Spleen (tissue), 11 donors: ENCODE measurements around the gene GABARAPL2. TPM values are rescaled to one million over a fixed set of nuclear protein-coding genes. Genes with fewer than 3 reads are reported as not detected.

Source experiments
- DNase-seq: peaks from one replicate; pipeline ENCODE4 v3.0.0-alpha.2; 2020
- H3K27ac ChIP-seq, 8 donors: fragments of 200-600 bp; sonication (generic) in 7 of 8; 1 replicate in 4 of 8; 2 replicates in 4 of 8; pipeline versions ENCODE4 v1.5.0 to v1.8.0; 2016 to 2021; ENCODE audit warnings: inconsistent platforms in 4 of 8, mild to moderate bottlenecking in 4 of 8, moderate library complexity in 1 of 8
- H3K27me3 ChIP-seq, 7 donors: fragments of 200-600 bp; sonication (generic) in 6 of 7; replicated peaks in 1 of 7; 1 replicate in 4 of 7; 2 replicates in 3 of 7; pipeline versions ENCODE4 v1.5.0 to v1.8.0; 2016 to 2021; ENCODE audit warnings: inconsistent platforms in 3 of 7, mild to moderate bottlenecking in 1 of 7
- H3K36me3 ChIP-seq, 6 donors: fragments of 200-600 bp; sonication (generic) in 5 of 6; 1 replicate in 4 of 6; 2 replicates in 2 of 6; pipeline versions ENCODE4 v1.5.0 to v1.8.0; 2016 to 2021; ENCODE audit warnings: inconsistent platforms in 2 of 6
- H3K4me1 ChIP-seq, 6 donors: fragments of 200-600 bp; sonication (generic) in 5 of 6; 1 replicate in 3 of 6; 2 replicates in 3 of 6; pipeline versions ENCODE4 v1.5.0 to v1.8.0; 2016 to 2021; ENCODE audit warnings: inconsistent platforms in 3 of 6
- H3K4me3 ChIP-seq, 8 donors: fragments of 200-600 bp; sonication (generic) in 7 of 8; 1 replicate in 4 of 8; 2 replicates in 4 of 8; pipeline versions ENCODE4 v1.5.0 to v1.8.0; 2016 to 2021; ENCODE audit warnings: inconsistent platforms in 4 of 8, mild to moderate bottlenecking in 4 of 8, moderate library complexity in 2 of 8
- H3K9me3 ChIP-seq, 8 donors: fragments of 200-600 bp; sonication (generic) in 7 of 8; 1 replicate in 4 of 8; 2 replicates in 4 of 8; pipeline versions ENCODE4 v1.5.0 to v1.8.0; 2016 to 2021; ENCODE audit warnings: inconsistent platforms in 4 of 8
- CTCF ChIP-seq, 11 experiments: fragments of 200-600 bp in 7 of 11; fragments of 450-650 bp in 4 of 11; sonication (generic) in 4 of 11; IDR thresholded peaks in 8 of 11; conservative IDR thresholded peaks in 3 of 11; 1 replicate in 7 of 11; 2 replicates in 4 of 11; pipeline versions ENCODE4 v1.4.0 to v1.8.0; 2016 to 2021; ENCODE audit warnings: antibody characterized with exemption in 11 of 11, inconsistent platforms in 4 of 11, mild to moderate bottlenecking in 1 of 11
- POLR2A ChIP-seq, 3 donors: fragments of 450-650 bp; IDR thresholded peaks; one replicate each; pipeline ENCODE4 v1.5.1; 2017; ENCODE audit warnings: antibody characterized with exemption in 3 of 3, mild to moderate bottlenecking in 1 of 3
- POLR2AphosphoS5 ChIP-seq, 3 donors: sonication (generic); formaldehyde crosslinking; IDR thresholded peaks; one replicate each; pipeline ENCODE4 v1.5.1; 2017; ENCODE audit warnings: antibody characterized with exemption in 3 of 3
- WGBS, 5 donors: extraction: QIAGEN DNeasy Blood & Tissue Kit in 3 of 5; methylation state at CpG; one replicate each; pipeline versions ENCODE4 v1.1.5 to v1.1.7; 2013 to 2018; 5-methylcytosine and 5-hydroxymethylcytosine counted together
- intact Hi-C: fragments of 100-400 bp; cut with DNase I; formaldehyde crosslinking; loops from one replicate; pipeline ENCODE4 v1.15.0; 2023; ENCODE audit warnings: low total_unique reads
- polyA plus RNA-seq, 3 donors: library from polyadenylated mRNA; stranded (reverse); fragments of 200-250 nt; gene quantifications; one replicate each; pipeline ENCODE4 v1.2.1, GENCODE V29; 2013
- total RNA-seq, 7 donors: library from RNA; depleted of rRNA in 3 of 7; stranded (reverse); fragments of >200 nt in 3 of 7; fragmentation: NEBNext Ultra II Directional in 4 of 7; extraction: Animal tissue kit (Norgen Biotek cat#: 25700) in 4 of 7; gene quantifications; one replicate each; pipeline versions ENCODE4 v1.1.0 to v1.2.1, GENCODE V29; 2016 to 2021
- donor health status: healthy with polysubstance abuse.
- donor health status: DM: no; HTN: no; CAD: no; lungs with moderate emphysema.
- donor health status: DM: no; HTN: no; CAD: no.
- donor health status: Bipolar disorder and iron deficiency.
- donor health status: healthy.
- donor health status: DM: no; HTN: no; CAD: no.
- donor health status: DM: yes; HTN: yes; CAD: no.

Gene GABARAPL2
- total and polyA plus RNA-seq, 10 donors = 86.6 to 169 (median 123) TPM

- Histone ChIP-seq H3K4me3 (no peak overlapping the region), H3K4me1 (peaks cover 0 to 5% (median 2%) of the 10 kb centered on the region in 6 donors), H3K9me3 (peaks cover 0 to 20% (median 11%) of the 10 kb centered on the region in 8 donors), H3K27me3 (no peaks in the 10 kb centered on the region), H3K36me3 (peaks cover 8 to 93% (median 60%) of the 10 kb centered on the region in 6 donors), H3K27ac (no peak overlapping the region)
- intact Hi-C loops = no loop called here
- TF ChIP-seq POLR2A (IDR thresholded peaks at IDR 0.05) (no peak), POLR2AphosphoS5 (IDR thresholded peaks at IDR 0.05) (no peak)
- 90 to 96% (median 94%) methylated on average over 6 of the region's 6 CpGs for WGBS, 5 donors
- DNase-seq = no peak
Measured at GRCh38 chr16:75599452-75600277, 33.5 kb downstream of the GABARAPL2 start.

DNA sequence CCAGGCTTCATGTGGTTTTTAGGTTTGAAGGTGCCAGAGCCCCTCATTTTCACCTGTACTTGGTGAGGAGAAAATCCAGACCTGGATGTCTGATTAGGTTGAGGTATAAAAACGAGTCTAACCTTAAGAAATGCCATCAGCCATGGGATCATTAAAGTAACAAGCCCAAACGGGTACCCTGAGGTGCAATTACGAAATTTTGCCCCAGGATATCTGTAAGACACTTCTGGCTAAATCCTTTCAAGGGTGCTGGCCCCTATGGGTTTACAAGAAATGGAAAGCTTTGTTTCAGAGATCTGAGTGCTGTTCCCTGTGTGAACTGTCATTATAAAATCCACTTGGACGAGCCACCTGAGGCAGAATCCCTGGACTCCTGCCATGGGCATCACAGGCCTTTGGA lies 37.1 kb downstream of the GABARAPL2 start:
- H3K9me3 ChIP-seq = peaks cover 0 to 16% (median 11%) of the 10 kb centered on the region in 8 donors
- DNase-seq = no peak
- no peaks in the 10 kb centered on the region for H3K27me3 ChIP-seq
- peaks cover 8 to 98% (median 77%) of the 10 kb centered on the region in 6 donors for H3K36me3 ChIP-seq
- no peak overlapping the region for H3K27ac ChIP-seq
- no peak for TF ChIP-seq CTCF (IDR thresholded peaks at IDR 0.05 in 8 of 11, conservative IDR thresholded peaks at IDR 0.05 in 3 of 11)
- no peak for TF ChIP-seq POLR2A (IDR thresholded peaks at IDR 0.05)
- no peak for TF ChIP-seq POLR2AphosphoS5 (IDR thresholded peaks at IDR 0.05)
- no peaks in the 10 kb centered on the region for H3K4me1 ChIP-seq
- intact Hi-C loops = no loop called here
- no peak overlapping the region for H3K4me3 ChIP-seq
- WGBS, 5 donors = 90 to 96% (median 94%) methylated on average over 4 of the region's 4 CpGs

GRCh38 chr16:75606507-75606906 lies 40.3 kb downstream of the GABARAPL2 start:
- no peaks in the 10 kb centered on the region for H3K27me3 ChIP-seq
- peaks cover 0 to 16% (median 11%) of the 10 kb centered on the region in 8 donors for H3K9me3 ChIP-seq
- no peak for TF ChIP-seq CTCF (IDR thresholded peaks at IDR 0.05 in 8 of 11, conservative IDR thresholded peaks at IDR 0.05 in 3 of 11)
- no peak for TF ChIP-seq POLR2A (IDR thresholded peaks at IDR 0.05)
- no peak for TF ChIP-seq POLR2AphosphoS5 (IDR thresholded peaks at IDR 0.05)
- 91 to 100% (median 100%) methylated on average over 1 of the region's 1 CpG for WGBS, 5 donors
- peaks cover 11 to 98% (median 79%) of the 10 kb centered on the region in 6 donors for H3K36me3 ChIP-seq
- H3K27ac ChIP-seq = no peak overlapping the region
- DNase-seq = no peak
- intact Hi-C loops = no loop called here
- no peak overlapping the region for H3K4me3 ChIP-seq
- H3K4me1 ChIP-seq = no peaks in the 10 kb centered on the region

DNA sequence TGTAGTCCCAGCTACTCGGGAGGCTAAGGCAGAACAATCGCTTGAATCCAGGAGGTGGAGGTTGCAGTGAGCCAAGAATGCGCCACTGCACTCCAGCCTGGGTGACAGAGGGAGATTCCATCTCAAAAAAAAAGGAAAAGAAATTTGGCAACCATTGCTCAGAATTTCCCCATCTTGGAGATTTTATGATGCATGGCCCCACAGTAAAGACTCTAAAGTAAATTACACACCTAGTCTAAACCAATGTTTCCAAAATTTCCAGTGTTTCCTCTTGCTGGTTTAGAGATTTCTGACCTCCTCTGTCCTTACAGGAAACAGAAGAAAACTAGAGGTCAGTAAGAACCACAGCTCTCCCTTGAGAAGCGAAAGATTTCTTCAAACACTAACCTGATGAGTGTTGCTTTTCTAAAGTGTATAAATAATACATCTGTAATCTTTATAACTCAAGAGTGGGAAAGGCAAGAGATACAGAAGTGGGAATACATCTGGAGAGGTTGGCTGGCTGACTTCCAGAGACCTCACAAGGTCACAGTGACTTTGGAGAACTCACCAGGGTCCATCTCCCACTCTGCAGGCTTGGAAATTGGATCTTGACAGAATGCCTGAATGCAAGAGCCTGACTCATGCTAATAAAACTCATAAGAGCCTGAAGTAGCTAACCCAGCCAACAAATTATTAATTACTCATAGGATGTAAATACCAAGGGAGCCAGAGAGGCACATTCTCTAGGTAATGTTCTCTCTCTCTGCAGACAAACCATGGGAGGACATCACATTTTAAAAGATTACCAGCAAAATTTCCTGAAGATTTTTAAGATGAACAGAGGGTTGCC lies 48.1 kb downstream of the GABARAPL2 start:
- no peak overlapping the region for H3K4me3 ChIP-seq
- intact Hi-C loops = no loop called here
- no peak for DNase-seq
- peaks cover 2 to 100% (median 83%) of the 10 kb centered on the region in 6 donors for H3K36me3 ChIP-seq
- 94 to 97% (median 97%) methylated on average over 4 of the region's 4 CpGs for WGBS, 5 donors
- no peak overlapping the region for H3K27ac ChIP-seq
- no peaks in the 10 kb centered on the region for H3K9me3 ChIP-seq
- no peaks in the 10 kb centered on the region for H3K27me3 ChIP-seq
- H3K4me1 ChIP-seq = peaks cover 0 to 6% (median 0%) of the 10 kb centered on the region in 6 donors
- TF ChIP-seq POLR2AphosphoS5 (IDR thresholded peaks at IDR 0.05) = no peak
- TF ChIP-seq POLR2A (IDR thresholded peaks at IDR 0.05) = no peak
- no peak for TF ChIP-seq CTCF (IDR thresholded peaks at IDR 0.05 in 8 of 11, conservative IDR thresholded peaks at IDR 0.05 in 3 of 11)
